Activated CD4-positive, alpha-beta T cell treated with anti-CD3 and anti-CD28 coated beads, Interleukin-2, amount 50 U/mL, for 48 hours (primary cell): ENCODE data around the gene SPG7.

Source experiments
- DNase-seq, 2 experiments: peaks; one replicate each; pipeline ENCODE4 v3.0.0-alpha.2; 2020

The SPG7 gene

DNA sequence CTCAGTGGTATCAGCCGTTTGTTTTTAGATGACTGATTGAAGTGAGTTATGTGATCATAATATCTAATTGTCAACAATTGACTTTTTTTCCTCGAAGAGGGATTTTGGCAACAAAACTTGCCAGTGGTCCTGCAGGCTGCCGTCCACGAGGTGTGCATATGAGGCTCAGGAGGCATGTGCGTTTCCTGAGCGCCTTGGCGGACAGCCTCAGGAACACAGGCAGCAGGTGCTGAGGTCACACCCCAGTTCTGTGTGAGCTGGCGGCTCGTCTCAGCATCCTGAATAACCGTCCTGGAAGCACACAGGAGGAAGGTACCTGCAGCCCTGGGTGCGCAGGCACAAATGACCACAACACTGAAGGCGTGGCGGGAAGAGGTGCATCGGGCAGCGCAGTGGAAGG lies 11.7 kb downstream of the SPG7 start:
- no peak for DNase-seq

DNA sequence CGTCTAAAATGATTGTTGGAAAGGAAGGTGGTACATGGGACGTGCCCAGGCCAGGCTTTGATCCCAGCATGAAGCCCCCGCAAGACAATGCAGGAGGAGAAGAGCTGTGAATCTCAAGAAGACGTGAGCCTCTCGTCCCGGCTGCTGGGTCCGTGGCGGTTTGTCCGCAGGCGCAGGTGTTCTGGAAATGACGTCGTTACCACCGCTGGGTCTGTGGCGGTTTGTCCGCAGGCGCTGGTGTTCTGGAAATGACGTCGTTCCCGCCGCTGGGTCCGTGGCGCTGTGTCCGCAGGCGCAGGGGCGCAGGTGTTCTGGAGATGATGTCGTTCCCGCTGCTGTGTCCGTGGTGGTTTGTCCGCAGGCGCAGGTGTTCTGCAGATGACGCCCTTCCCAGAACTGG lies 14.1 kb downstream of the SPG7 start:
- DNase-seq, result no peak

DNA sequence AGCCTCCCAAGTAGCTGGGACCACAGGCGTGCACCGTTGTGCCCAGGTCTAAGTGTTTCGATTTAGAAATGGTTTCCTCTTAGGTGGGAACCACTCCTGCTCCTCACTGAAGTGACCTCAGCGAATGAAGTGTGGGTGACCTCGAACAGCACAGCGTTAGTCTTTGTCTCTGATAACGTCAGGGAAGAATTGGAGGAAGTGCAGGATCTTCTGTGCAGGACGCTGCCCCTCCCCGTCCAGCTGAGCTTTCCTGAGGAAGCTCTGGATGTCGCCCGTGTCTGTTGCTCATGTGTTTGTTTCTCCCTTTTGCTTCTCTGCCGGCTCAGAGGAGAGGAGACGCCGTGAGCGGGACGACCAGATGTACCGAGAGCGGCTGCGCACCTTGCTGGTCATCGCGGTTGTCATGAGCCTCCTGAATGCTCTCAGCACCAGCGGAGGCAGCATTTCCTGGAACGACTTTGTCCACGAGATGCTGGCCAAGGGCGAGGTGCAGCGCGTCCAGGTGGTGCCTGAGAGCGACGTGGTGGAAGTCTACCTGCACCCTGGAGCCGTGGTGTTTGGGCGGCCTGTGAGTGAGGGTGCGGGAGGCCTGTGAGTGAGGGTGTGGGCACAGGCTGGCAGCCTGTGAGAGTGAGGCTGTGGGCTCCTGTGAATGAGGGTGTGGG lies 15.6 kb downstream of the SPG7 start:
- no peak for DNase-seq

DNA sequence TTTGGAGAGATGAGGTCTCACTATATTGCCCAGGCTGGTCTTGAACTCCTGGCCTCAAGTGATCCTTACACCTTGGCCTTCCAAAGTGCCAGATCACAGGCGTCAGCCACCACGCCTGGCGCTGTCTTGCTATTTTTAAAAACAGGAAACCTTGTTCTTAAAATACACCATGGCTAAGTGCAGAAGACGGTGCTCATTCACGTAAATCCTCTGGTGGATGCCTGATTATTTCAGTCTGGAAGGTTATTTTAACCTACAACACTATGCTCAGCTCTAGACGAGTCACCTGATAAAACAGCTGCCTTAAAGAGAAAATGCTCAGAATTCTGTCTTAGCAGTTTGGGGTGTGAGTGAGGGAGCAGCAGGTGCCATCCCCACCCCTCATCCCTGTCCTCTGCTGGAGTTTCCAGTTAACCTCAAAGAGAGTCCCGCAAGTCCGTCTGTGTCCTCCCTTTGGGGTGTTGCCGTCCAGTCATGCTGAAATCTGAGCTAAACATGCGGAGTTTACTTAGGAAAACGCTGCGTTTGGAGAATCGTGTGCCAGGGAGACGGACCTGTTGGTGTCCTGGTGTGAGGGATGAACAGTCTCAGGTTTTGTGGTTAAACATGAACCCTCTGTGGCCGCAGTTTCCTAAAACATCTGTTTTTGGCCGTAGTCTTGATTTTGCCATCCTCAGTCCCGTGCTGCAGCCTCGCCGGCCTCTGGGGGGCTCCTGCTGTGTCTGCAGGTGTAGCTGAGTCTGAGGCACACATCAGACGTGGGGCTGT lies 17.1 kb downstream of the SPG7 start:
- DNase-seq, result no peak

DNA sequence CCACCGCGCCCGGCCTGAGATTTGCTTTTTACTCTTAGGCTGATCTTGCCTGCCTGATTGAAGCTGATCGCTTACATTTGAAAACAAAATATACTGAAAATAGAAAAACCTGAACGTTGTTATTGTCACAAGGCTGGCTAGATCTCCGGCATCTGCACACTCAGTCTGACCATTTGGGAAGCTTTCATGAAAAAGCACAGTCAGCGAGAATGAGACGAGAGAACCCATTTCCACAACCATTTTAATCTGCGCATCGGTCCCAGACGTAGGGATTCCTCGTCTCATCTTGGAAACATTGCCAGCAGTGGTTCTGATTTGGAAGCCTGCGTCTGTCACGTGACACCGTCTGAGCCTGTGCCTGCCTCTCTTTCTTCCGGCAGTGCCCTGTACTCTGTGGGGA lies 20.9 kb downstream of the SPG7 start:
- DNase-seq, result no peak

DNA sequence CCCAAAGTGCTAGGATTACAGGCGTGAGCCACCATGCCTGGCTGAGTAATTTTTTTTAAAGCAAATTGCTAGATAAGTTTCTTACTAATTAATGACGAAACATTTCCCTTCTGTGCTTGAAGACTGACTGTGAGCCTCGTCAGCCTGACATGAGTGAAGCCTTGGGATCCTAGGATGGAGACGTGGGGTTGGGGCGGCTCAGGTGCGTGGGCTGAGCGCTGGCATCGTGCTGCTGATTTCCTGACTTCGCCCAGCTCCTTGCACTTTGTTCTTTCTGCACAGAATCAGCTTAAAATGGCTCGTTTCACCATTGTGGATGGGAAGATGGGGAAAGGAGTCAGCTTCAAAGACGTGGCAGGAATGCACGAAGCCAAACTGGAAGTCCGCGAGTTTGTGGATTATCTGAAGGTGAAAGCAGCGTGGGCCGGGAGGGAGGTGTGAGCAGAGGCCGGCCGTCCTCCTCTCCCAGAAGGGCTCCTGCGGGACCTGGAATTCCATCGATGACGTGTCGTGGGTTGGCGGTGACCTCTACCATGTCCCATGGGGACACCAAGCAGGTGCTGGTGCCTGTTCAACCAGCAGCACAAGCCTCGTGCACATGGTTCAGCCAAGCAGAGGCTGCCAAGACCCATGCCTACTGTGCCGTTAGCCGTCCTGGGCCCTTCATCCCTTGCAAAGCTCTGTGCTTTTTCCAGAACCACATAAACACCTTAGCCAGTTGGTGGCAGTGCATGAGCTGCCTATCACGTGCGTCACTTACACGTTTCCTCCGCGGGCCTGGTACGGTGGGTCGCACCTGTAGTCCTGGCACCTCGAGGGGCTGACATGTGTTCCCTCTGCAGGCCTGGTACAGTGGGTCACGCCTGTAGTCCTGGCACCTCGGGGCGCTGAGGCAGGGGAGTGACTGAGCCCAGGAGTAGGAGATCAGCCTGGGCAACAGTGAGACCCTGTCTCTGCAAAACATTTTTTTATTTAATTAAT lies 22.5 kb downstream of the SPG7 start:
- DNase-seq, result no peak

DNA sequence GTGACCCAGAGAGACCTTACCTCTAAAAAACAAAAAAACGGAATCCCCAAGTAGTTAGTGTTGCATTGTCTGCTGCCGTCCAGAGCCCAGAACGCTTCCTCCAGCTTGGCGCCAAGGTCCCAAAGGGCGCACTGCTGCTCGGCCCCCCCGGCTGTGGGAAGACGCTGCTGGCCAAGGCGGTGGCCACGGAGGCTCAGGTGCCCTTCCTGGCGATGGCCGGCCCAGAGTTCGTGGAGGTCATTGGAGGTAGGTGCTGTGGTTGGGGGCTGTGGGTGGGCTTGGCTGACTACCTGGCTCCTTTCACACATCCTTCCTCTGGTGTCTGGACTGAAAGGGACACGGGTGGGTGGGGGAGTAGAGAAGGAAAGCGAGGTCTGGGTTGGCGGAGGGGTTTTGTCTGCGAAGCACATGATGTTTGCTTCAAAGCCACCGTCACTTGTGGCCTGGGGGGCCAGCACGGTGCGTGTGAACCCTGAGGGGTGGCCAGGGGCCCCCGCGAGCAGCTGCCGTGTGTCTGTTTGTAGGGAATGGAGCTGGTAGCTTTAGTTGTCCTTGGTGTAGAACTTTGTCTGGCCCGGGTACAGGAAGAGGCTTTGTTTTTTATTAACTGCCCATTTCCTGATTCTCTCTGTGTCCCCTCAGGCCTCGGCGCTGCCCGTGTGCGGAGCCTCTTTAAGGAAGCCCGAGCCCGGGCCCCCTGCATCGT lies 23.8 kb downstream of the SPG7 start:
- DNase-seq, result no peak

DNA sequence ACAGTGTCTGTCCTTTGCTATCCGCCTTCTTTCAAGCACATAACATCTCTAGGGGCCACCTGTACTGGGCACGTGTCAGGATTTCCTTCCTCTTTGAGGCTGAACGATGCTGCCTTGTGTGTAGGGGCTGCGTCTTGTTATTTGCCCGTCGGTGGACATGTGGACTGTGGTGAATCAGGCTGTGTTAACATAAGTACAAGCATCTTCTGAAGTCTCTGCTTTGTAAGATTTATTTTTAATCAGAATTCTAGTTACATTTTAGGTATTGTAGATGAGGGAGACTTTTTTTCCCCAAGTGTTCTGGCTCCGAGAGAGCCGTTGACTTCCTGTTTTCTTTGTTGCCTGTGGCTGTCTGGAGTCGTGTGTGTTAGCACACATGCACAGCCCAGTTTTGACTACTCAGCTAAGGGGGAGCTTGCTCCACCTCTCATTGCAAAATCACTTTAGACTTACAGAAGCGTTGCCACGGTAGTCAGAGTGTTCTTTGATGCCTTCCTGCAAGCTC lies 26.1 kb downstream of the SPG7 start:
- peak in 1 of 2 experiments; percentile 12 for DNase-seq

DNA sequence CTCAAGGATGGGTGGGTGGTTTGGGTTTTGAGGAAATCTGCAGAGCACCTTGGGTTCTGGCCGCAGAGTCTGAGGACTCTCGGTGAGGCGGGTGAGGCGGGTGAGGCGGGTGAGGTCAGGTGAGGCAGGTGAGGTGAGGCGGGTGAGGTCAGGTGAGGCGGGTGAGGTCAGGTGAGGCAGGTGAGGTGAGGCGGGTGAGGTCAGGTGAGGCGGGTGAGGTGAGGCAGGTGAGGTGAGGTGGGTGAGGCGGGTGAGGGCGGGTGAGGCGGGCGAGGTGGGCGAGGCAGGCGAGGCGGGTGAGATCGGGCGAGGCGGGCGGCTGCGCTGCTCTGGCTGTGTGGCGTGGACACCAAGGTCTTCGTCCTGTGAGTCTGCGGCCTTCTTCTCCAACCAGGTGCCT lies 28.2 kb downstream of the SPG7 start:
- no peak for DNase-seq

DNA sequence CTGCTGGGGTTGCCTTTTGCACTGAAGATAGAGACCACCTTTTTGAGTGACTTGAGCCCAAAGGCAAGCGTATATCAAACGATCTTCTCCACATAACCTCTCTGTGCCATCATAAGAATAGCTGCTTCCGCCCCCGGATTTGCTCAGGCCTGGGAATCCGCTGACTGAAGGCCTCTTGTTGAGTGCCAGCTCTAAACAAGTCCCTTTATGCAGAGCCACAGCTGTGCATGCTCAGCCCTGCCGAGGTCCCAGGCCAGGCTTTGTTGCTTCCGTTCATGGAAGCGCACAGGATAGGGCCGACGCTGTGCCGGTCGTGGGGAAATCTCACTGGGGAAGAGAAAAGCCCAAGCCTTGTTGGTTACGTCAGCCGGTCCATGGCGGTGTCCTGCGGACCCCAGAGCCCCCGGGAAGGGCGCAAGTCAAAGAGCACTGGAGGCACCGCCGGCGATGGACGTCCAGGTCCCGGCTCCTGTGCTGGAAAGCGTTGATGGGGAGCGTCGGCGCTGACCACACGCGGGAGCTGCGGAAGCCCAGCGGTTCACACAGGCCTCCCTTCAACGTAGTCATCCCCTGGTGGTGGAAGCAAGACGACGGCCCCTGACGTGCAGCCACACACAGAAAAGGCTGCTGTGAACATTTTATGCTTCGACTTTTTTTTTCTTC lies 28.8 kb downstream of the SPG7 start:
- DNase-seq, result no peak

DNA sequence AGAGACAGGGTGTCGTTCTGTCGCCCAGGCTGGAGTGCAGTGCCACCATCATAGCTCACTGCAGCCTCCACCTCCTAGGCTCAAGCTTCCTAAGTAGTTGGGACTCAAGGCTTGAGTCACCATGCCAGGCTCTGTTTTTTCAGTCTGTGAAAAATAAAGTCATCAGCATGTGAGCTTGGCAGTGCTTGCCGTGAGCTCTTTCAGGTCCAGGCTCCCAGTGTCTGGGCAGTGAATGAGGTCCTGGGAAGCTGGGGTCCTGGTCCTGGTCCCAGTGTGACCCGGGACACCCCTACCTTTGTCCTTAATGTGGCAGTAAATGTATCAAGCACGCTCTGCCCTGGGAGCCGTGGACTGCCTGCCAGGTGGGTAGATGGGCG lies 29.3 kb downstream of the SPG7 start:
- no peak for DNase-seq

DNA sequence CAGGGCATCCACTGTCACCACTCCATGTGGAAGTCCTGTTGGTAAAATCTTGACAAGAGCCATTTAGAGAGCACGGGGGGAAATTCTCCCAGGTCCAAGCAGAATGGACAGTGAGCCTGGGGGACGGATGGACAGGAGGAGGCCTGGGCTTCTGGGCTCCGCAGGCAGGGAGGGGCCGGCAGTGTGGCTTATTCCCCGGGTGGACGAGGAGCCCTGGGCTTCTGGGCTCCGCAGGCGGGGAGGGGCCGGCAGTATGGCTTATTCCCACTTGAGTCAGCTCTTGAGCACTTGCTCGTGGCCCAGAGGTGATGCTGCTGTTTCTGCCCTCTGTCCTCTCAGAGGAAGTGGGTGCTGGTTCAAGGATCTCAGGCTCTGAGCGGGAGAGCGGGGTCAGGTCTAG lies 30.1 kb downstream of the SPG7 start:
- DNase-seq, result no peak

DNA sequence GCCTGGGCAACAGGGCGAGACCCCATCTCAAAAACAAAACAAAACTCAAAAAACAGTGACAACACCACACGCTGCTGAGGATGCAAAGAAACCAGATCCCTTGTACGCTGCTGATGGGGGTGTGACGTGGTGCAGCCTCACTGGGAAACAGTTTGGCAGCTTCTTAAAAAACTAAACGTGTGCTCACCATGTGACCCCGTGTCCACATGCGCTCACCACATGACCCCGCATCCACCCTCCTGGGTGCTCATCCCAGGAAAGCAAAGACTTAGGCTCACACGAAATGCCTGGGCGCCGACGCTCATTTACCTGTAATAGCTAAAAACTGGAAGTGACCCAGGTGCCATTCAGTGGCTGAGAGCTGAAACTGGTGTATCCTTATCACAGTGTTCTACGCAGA lies 32.4 kb downstream of the SPG7 start:
- DNase-seq, result no peak

DNA sequence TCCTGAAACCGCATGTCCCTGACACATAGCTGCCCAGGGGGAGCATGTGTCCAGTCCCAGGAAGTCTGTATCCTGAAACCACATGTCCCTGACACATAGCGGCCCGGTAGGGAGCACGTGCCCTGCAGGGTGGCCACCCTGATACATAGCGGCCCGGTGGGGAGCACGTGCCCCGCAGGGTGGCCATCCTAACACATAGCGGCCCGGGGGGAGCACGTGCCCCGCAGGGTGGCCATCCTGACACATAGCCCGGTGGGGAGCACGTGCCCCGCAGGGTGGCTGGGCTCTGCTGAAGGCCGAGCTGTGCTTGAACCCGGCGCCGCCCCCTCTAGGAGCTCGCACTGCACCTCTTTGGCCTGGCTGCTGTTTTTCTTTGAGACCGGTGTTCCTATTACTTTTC lies 33.6 kb downstream of the SPG7 start:
- DNase-seq, result no peak

DNA sequence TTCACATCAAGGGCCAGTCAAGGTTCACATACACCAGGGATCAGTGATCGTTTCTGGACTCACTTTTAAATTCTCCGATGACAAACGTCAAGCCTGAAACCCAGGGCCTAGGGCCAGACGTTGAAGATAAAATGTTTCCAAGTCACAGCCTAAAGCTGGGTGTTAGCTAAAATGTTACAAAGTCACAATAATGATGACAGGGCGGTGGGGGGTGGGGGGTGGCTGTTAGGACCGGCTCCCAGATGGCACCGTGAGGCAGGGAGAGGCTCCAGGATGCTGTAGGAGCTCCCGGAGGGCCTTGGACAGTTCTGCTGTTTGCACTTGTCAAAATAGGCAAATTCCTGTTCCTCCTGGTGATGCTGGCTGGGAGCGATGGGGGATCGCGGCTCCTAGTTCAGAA lies 35.9 kb downstream of the SPG7 start:
- DNase-seq, result no peak

DNA sequence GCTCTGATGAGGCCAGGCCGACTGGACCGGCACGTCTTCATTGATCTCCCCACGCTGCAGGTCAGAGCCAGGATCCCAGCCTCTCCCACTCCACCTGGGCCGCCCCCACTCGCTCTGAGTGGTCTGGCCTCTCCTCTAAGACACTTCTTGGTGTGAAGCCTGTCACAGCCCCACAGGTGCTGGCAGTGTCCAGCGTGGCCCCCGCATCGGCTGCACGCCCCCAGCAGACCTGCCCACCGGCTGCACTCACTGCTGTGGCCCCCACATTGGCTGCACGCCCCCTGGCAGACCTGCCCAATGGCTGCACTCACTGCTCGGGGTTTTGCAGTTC lies 36.5 kb downstream of the SPG7 start:
- no peak for DNase-seq

DNA sequence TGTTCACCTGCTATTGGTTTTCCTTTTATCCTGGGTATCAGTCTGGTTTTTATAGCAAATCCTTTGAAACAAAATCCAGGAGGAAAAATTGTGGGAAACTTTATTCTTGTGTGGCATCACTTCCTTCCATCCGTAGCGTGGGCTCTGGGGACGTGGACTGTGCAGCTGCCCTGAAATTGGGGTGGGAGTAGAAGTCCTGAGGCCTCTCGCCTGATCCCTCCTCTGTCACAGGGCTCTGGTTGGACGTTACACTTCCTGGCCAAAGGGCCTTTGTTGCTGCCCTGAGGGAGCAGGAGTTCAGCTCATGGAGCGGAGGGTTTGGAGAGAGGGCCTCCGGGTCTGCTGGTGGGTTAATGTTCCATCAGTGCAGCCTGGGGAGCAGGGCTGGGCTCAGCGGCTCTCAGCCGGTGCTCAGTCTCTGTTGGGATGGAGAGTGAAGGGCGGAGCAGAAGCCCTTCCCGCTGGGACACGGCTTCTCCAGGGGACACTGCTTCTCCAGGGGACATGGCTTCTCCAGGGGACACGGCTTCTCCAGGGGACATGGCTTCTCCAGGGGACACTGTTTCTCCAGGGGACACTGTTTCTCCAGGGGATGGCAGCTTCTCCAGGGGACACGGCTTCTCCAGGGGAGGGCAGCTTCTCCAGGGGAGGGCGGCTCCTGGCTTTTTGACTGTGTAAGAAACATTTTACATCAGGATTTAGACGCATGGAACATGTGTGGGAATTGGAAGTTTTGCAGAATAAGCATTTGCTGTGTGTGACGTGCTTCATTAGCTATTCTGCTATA lies 37.0 kb downstream of the SPG7 start:
- no peak for DNase-seq

DNA sequence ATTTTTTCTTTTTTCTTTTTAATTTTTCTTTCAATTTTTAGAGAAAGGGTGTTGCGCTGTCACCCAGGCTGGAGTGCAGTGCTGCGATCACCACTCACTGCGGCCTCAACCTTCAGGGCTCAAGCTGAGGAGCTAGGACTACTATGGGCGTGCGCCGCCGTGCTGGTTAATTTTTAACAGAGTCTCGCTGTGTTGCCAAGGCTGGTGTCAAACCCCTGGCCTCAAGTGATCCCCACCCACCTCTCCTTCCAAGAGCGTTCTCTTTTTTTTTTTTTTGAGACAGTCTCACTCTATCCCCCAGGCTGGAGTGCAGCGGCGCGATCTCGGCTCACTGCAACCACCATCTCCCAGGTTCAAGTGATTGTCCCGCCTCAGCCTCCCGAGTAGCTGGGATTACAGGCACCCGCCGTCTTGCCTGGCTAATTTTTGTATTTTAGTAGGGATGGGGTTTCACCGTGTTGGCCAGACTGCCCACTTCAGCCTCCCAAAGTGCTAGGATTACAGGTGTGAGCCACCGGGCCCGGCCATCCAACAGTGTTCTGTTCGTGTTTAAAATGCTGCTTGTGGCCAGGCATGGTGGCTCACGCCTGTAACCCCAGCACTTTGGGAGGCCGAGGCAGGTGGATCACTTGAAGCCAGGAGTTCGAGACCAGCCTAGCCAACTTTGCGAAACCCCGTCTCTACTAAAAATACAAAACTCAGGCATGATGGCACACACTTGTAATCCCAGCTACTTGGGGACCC lies 37.8 kb downstream of the SPG7 start:
- no peak for DNase-seq

DNA sequence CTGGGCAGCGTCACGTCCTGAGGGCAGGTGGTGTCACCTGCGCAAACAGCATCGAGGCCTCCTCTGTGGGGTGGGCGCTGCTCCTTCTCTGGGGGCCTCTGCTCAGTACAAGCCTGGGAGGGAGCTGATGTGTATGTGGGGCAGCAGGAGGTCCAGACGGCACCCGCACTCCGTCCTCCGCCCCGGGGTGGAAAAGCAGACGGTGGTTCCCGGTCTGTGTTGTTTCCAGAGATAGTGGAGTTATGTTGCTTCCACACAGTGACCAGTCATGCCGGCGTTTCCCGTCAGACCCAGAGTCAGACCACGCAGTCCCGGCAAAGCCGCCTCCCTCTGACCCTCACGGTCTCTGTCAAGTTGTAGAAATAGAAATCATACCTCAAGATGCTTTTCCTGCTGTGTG lies 38.6 kb downstream of the SPG7 start:
- no peak for DNase-seq

DNA sequence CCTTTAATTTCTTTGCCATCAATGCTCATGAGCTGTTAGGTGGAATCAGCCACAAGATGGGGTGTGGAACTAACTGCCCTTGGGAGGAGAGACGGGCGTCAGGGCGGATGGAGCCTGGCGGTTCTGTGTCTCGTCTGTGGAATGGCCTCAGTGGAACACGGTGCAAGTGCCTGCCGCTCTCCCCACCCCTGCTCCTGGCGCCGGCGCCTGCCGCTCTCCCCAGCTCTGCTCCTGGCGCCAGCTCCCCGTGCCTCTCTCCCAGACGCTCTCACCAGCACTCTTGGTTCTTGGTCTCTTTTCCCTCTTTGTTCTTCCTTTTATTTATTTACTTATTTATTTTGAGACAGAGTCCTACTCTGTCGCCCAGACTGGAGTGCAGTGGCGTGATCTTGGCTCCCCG lies 39.1 kb downstream of the SPG7 start:
- no peak for DNase-seq

DNA sequence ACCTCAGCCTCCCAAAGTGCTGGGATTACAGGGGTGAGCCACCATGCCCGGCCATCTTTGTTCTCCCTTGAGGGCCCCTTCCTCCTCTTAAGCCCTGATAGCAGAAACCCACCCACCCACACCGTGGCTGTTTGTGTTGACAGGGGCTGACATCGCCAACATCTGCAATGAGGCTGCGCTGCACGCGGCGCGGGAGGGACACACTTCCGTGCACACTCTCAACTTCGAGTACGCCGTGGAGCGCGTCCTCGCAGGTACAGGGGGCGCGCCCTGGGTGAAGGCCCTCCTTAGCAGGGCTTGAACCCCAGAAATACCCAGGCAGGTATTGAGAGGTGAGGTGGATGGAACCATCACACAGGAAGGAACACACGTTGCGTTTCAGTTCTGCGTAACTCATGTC lies 39.7 kb downstream of the SPG7 start:
- no peak for DNase-seq
